ENCODE results near the gene HLA-DQB1.
A peak's percentile ranks its signal among the peaks of the same experiment; 100 is the strongest.
"Not testable (repeated sequence)": the region's sequence is repeated elsewhere in the genome, so short reads cannot be mapped to it uniquely, and the experiment has no call there.

HLA-DQB1 gene

DNA sequence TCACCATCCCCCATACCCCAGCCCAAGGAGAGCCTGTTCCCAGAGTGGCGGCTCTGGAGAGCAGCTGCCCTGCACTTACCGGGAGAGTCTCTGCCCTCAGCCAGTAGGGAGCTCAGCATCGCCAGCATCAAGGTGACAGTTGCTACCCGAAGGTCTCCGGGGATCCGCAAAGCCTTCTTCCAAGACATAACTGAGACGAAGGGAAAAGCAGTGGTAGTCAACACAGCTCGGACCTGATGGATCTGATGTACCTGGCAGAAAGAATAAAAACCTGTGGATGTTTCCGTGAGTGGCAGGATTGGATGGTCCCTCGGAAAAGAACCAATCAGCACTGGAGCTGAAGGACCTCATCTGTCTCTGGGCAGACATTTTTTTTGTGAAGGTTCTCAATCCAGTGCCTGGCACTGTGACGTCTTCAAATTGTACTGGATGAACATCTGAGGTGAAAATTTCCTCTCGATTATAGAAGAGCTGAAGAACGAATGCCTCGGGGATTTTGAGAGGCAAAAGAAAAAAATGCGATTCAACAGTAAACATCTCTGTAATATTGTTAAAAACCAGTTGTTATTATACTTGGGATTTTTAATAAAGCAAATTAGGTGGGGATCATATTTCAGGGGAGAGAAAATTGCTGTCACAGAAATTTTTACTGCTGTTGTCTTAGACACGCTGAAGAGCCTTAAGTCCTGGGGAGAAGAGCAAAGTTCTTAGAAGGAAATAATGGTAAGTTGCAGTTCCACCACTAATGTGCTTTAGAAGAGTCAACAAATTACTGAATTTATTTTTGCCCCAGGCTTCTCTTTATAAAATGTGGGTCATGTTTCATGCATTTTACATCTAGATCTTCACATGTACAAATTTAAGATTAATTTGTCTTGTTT is at the start of gene HLA-DQB1:
HLA-DQB1 (minus strand) TSS at position 238 of the 881 bp plus-strand sequence; CDS start at position 188, 50 bp downstream.
- Histone ChIP-seq H3K27me3 (replicated peaks; ENCODE audit: control insufficient read depth, insufficient read depth, low read length) (no peaks in the 10 kb centered on the region), H3K4me3 (replicated peaks; ENCODE audit: low read depth, low read length) (peak within 1 kb of the TSS; percentile 81), H3K36me3 (ENCODE audit: control insufficient read depth, insufficient read depth, low read length) (peaks cover 3% of the 10 kb centered on the region)
- TF ChIP-seq, protein P1, sequence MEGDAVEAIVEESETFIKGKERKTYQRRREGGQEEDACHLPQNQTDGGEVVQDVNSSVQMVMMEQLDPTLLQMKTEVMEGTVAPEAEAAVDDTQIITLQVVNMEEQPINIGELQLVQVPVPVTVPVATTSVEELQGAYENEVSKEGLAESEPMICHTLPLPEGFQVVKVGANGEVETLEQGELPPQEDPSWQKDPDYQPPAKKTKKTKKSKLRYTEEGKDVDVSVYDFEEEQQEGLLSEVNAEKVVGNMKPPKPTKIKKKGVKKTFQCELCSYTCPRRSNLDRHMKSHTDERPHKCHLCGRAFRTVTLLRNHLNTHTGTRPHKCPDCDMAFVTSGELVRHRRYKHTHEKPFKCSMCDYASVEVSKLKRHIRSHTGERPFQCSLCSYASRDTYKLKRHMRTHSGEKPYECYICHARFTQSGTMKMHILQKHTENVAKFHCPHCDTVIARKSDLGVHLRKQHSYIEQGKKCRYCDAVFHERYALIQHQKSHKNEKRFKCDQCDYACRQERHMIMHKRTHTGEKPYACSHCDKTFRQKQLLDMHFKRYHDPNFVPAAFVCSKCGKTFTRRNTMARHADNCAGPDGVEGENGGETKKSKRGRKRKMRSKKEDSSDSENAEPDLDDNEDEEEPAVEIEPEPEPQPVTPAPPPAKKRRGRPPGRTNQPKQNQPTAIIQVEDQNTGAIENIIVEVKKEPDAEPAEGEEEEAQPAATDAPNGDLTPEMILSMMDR (IDR thresholded peaks at IDR 0.05; ENCODE audit: insufficient read depth, low read length, poor library complexity, severe bottlenecking) = no peak
- peak; percentile 82 for DNase-seq (ENCODE audit: extremely low read depth, insufficient read length)

DNA sequence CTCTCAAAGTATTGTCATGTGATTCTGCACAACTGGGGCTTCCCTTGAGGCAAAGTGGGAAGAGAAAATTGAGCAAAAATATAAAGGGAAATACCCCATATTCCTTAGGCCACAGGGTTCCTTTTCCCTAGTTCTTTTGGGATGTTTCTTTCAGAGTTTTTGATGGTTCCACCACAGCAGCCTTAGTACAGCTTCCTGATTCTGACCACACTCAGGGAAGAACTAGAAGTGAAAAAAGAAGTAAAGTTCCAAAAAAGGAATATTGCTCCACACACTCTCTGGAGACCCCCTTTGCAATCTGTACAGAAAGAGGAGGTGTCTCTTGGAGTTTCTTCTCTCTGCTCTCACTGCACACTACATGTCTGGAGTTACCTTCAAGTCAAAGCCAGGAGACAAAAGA is 46.8 kb upstream of the HLA-DQB1 start:
- DNase-seq (ENCODE audit: extremely low read depth, insufficient read length) = no peak
- Histone ChIP-seq H3K36me3 (ENCODE audit: control insufficient read depth, insufficient read depth, low read length) (no peaks in the 10 kb centered on the region), H3K27me3 (replicated peaks; ENCODE audit: control insufficient read depth, insufficient read depth, low read length) (no peaks in the 10 kb centered on the region), H3K4me3 (replicated peaks; ENCODE audit: low read depth, low read length) (no peak overlapping the region)
- TF ChIP-seq, protein P1 (IDR thresholded peaks at IDR 0.05; ENCODE audit: insufficient read depth, low read length, poor library complexity, severe bottlenecking) = no peak

DNA sequence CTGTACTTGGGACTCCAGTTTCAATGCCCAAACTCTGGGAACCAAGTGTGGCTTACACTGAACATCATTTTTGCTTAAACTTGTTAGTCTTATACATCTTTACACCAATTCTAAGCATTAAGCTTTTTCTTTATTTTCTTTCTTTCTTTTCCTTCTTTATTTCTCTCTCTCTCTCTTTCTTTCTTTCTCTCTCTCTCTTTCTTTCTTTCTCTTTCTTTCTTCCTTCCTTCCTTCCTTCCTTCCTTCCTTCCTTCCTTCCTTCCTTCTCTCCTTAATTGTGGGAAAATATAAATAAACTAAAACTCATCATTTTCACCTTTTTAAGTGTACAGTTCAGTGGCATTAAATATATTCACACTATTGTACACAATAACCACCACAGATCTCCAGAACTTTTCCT is 43.2 kb upstream of the HLA-DQB1 start:
- TF ChIP-seq, protein P1 (IDR thresholded peaks at IDR 0.05; ENCODE audit: insufficient read depth, low read length, poor library complexity, severe bottlenecking) = no peak
- no peak overlapping the region for H3K4me3 ChIP-seq (replicated peaks; ENCODE audit: low read depth, low read length)
- no peaks in the 10 kb centered on the region for H3K36me3 ChIP-seq (ENCODE audit: control insufficient read depth, insufficient read depth, low read length)
- no peak for DNase-seq (ENCODE audit: extremely low read depth, insufficient read length)
- no peaks in the 10 kb centered on the region for H3K27me3 ChIP-seq (replicated peaks; ENCODE audit: control insufficient read depth, insufficient read depth, low read length)

DNA sequence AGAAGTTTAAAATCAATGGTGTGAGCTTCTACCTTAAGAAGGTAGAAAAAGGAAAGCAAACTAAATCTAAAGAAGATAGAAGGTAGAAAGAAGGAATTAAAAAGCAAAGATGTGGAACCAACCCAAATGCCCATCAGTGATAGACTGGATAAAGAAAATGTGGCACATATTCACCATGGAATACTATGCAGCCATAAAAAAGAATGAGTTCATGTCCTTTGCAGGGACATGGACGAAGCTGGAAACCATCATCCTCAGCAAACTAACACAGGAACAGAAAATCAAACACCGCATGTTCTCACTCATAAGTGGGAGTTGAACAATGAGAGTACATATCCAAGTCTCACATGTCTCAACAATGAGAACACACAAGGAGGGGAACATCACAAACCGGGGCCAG is 38.7 kb upstream of the HLA-DQB1 start:
- H3K27me3 ChIP-seq (replicated peaks; ENCODE audit: control insufficient read depth, insufficient read depth, low read length); DNase-seq (ENCODE audit: extremely low read depth, insufficient read length); H3K36me3 ChIP-seq (ENCODE audit: control insufficient read depth, insufficient read depth, low read length); H3K4me3 ChIP-seq (replicated peaks; ENCODE audit: low read depth, low read length): not testable (repeated sequence)

DNA sequence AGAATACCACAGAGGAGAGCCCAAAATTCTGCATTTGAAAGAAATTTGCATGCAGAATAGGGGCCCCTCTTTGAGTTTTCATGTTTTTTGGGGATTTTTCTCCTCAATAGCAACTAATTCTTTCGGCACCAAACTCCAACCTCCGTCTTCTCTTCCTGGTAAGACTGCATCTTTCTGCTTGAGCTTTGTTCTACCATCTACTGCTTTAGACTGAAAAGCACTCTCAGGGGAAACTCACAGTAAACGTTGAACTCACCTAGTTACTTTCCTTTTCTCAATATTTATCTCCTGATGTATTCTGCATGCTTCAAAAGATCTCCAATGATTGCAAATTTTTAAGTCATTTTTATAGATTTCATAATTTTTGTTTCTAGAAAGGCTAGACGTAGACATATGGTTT is 36.9 kb upstream of the HLA-DQB1 start:
- Histone ChIP-seq H3K36me3 (ENCODE audit: control insufficient read depth, insufficient read depth, low read length) (no peaks in the 10 kb centered on the region), H3K4me3 (replicated peaks; ENCODE audit: low read depth, low read length) (no peak overlapping the region), H3K27me3 (replicated peaks; ENCODE audit: control insufficient read depth, insufficient read depth, low read length) (no peaks in the 10 kb centered on the region)
- DNase-seq (ENCODE audit: extremely low read depth, insufficient read length) = no peak
- TF ChIP-seq, protein P1 (IDR thresholded peaks at IDR 0.05; ENCODE audit: insufficient read depth, low read length, poor library complexity, severe bottlenecking) = no peak

DNA sequence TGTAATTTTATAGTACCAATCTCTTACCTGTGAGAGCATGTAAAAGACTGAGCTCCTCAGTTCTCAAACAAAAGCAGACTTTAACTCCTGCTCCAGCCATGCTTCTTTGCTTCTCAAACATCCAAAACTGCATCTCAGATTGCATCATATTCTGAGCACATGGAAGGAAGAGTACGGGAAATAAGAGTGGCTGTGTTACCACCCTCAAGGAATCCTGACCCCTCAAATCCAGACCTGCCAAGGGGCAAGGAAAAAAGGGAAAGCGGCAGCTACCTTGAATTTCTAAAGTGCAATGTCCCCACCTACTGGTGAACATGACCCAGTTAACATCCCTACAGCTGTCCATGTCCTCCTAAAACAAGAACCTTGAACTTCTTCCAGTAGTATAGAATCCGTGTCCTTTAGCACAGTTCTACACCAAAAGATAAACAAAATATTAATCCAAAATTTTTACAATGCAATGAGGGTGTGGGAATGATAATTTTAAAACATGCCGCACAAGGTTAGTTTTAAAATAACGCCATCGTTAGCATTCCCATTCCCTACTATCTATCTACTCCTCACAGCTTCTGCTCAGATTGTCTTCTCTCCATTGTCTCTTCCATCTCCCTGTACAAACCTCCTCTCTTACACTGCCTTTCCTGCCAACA is 34.1 kb upstream of the HLA-DQB1 start:
- H3K36me3 ChIP-seq (ENCODE audit: control insufficient read depth, insufficient read depth, low read length) = no peaks in the 10 kb centered on the region
- TF ChIP-seq, protein P1 (IDR thresholded peaks at IDR 0.05; ENCODE audit: insufficient read depth, low read length, poor library complexity, severe bottlenecking) = peak; percentile 53
- no peaks in the 10 kb centered on the region for H3K27me3 ChIP-seq (replicated peaks; ENCODE audit: control insufficient read depth, insufficient read depth, low read length)
- no peak for DNase-seq (ENCODE audit: extremely low read depth, insufficient read length)
- H3K4me3 ChIP-seq (replicated peaks; ENCODE audit: low read depth, low read length) = no peak overlapping the region; the same call in 1 of the 2 replicates
